ENCODE results near the gene SYDE1. TPM values are rescaled to one million over a fixed set of nuclear protein-coding genes. Genes with fewer than 3 reads are reported as not detected.

SYDE1 gene
- total RNA-seq, 2 donors from 2014 or later = 1.8 to 5.8 TPM

DNA sequence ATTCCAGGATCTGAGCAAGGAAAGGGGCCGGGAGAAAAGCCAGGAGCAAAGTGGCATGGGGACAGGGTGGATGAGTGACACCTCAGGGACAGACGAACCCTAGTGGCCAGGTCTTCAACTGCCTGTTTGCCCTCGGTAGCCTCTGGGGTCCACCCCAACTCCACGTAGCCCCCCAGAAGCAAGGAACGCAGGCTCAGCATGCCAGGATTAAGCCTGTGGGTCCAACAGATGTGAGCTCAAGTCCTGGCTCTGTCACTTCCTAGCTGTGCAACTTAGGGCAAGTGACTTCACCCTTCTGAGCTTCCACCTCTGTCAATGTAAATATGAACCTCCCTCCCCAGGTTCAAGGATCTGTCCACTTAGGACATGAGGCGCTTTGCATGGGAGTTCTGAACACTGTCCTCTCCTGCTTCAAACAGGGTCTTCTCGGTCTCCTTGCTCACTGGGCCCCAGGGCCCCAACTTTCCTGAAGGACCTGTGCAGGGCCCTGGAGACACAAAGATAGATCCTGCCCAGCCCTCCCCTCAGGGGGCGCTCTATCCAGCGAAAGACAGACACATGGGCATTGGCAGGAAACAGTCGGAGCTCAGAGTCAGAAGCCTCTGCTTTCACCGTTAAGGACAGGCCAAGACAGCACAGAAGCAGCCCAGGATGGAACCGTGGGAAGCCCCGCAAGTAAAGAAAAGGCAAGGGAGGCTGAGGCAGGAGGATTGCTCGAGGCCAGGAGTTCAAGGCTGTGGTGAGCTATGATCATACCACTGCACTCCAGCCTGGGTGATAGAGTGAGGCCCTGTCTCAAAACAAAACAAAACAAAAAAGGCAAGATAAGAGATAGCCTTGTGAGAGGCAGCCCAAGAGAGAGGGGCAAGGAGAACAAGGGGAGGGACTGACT is 13.2 kb downstream of the SYDE1 start:
- TF ChIP-seq, protein P1, sequence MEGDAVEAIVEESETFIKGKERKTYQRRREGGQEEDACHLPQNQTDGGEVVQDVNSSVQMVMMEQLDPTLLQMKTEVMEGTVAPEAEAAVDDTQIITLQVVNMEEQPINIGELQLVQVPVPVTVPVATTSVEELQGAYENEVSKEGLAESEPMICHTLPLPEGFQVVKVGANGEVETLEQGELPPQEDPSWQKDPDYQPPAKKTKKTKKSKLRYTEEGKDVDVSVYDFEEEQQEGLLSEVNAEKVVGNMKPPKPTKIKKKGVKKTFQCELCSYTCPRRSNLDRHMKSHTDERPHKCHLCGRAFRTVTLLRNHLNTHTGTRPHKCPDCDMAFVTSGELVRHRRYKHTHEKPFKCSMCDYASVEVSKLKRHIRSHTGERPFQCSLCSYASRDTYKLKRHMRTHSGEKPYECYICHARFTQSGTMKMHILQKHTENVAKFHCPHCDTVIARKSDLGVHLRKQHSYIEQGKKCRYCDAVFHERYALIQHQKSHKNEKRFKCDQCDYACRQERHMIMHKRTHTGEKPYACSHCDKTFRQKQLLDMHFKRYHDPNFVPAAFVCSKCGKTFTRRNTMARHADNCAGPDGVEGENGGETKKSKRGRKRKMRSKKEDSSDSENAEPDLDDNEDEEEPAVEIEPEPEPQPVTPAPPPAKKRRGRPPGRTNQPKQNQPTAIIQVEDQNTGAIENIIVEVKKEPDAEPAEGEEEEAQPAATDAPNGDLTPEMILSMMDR (IDR thresholded peaks at IDR 0.05) = no peak
- Histone ChIP-seq H3K4me1 (peaks cover 7% of the 10 kb centered on the region), H3K27me3 (no peaks in the 10 kb centered on the region), H3K4me3 (no peak overlapping the region), H3K9ac (ENCODE audit: low read depth in 2 of 2, low read length in 2 of 2) (no peak overlapping the region), H3K9me3 (no peaks in the 10 kb centered on the region), H3K36me3 (peaks cover 32% of the 10 kb centered on the region), H3K27ac (no peak overlapping the region)
- intact Hi-C loops (cut with DNase I) = no loop called here
- no peak for DNase-seq

DNA sequence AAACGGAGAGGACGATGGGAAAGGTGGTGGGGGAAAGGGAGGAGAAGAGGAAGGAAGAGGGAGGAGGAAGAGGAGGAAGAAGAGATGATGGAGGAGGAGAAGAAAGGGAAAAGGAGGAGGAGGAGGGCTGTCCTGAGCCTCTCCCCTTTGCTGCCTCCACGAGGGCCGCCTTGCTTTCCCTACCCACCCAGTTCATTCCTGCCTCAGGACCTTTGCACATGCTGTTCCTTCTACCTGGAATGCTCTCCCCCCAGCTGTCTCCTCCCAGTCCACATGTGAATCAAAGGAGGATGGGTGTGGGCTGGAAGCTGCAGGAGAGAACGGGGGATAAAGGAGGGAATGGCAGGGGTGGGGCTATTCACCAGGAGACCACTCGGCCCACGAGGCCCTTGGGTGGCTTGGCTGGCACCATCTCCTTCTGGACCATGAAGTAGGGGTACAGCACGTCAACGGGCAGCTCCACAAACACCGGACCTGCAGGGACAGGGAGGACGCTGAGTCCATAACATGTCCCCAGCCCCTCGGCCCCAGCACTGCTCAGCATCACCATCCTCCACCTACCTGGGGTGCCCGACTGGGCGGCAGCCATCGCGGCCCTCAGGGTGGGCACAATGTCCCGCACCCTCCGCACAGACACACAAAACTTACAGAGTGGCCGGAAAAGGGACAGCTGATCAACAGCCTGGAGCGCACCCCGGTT is 15.3 kb downstream of the SYDE1 start:
- Histone ChIP-seq H3K4me3 (no peak overlapping the region), H3K27ac (no peak overlapping the region), H3K36me3 (peaks cover 25% of the 10 kb centered on the region), H3K9ac (ENCODE audit: low read depth in 2 of 2, low read length in 2 of 2) (no peak overlapping the region), H3K27me3 (no peaks in the 10 kb centered on the region), H3K4me1 (peaks cover 7% of the 10 kb centered on the region), H3K9me3 (no peaks in the 10 kb centered on the region)
- DNase-seq = no peak
- intact Hi-C loops (cut with DNase I) = no loop called here
- TF ChIP-seq, protein P1 (IDR thresholded peaks at IDR 0.05) = no peak

DNA sequence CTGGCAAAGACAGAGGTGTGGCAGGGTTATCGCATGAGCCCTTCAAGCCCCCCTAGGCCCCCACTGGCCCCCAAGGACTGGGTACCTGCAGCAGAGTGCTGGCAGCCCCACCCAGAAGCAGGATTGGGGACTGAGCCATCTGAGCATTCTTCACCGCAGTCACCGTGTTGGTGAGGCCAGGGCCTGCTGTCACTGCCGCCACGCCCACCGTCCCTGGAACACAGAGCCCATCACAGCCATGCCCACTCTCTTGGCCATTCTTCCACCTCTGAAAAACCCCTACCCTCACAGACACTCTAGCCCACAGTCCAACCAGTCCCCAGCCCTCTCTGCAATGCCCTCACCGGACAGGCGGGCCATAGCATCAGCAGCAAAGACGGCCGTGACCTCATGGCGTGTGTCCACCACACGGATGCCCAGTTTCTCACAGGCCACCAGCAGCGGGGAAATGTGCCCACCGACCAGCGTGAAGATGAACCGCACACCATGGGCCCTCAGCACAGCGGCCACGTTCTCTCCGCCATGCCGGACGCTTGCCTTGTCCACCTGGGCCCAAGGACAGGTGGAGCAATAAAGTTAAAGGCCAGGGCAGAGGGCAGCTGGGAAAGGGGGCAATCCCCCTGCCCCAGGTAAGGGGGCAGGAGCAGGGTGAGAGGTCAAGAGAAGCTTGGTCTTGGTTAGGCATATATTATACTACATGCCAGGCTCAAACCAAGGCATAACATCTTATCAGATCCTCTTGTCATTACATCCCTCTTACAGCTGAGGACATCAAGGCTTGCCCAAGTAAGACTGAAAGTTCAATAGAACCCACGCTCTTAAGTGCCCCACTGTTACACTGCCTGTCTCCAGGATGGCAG is 16.1 kb downstream of the SYDE1 start:
- Histone ChIP-seq H3K36me3 (peaks cover 17% of the 10 kb centered on the region), H3K4me3 (no peak overlapping the region), H3K4me1 (peaks cover 7% of the 10 kb centered on the region), H3K27me3 (no peaks in the 10 kb centered on the region), H3K9me3 (no peaks in the 10 kb centered on the region), H3K9ac (ENCODE audit: low read depth in 2 of 2, low read length in 2 of 2) (peak overlapping the region in 1 of 2 donors; percentile 89), H3K27ac (peak overlapping the region; percentile 87)
- TF ChIP-seq, protein P1 (IDR thresholded peaks at IDR 0.05) = no peak
- intact Hi-C loops (cut with DNase I) = no loop called here
- no peak for DNase-seq

DNA sequence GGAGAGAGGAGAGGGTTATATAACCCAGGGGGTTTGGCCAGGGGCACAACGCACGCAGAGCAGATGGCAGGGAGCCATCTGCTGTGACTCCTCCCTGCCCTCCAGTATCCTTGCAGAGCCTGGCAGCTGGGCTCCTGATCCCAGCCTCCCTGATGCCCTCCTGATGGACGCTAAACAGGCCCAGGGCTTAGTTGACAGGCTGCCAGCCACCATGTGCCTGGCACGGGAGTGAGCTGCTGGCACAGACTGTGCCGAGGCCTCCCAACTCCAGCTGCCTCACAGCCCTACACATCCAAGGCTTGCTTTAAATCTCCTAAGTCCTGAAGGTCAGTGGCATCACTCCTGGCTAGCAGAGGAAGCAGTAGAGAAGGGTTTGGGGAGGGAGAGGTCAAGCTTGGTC is 16.7 kb downstream of the SYDE1 start:
- peaks cover 7% of the 10 kb centered on the region for H3K4me1 ChIP-seq
- no peaks in the 10 kb centered on the region for H3K9me3 ChIP-seq
- H3K27me3 ChIP-seq = no peaks in the 10 kb centered on the region
- intact Hi-C loops (cut with DNase I) = no loop called here
- H3K27ac ChIP-seq = peak overlapping the region; percentile 87
- H3K9ac ChIP-seq (ENCODE audit: low read depth in 2 of 2, low read length in 2 of 2) = peak overlapping the region; percentile 89 to 92
- peaks cover 14% of the 10 kb centered on the region for H3K36me3 ChIP-seq
- peak overlapping the region; percentile 58 for H3K4me3 ChIP-seq
- TF ChIP-seq, protein P1 (IDR thresholded peaks at IDR 0.05) = no peak
- DNase-seq = peak; percentile 38

Data from colonic mucosa (tissue), 4 donors.